H9 (cell line): ENCODE measurements around the gene KCNIP1. TPM values are rescaled to one million over a fixed set of nuclear protein-coding genes. Genes with fewer than 3 reads are reported as not detected.
A peak's percentile ranks its signal among the peaks of the same experiment; 100 is the strongest.

ENCODE experiments used
- DNase-seq: peaks from one replicate; pipeline ENCODE4 v3.0.0-alpha.2; 2017
- H2AFZ ChIP-seq: one replicate; pipeline ENCODE4 v1.6.1; 2013; ENCODE audit warnings: mild to moderate bottlenecking, low read length, control low read depth, moderate library complexity
- H2AK5ac ChIP-seq: 2 replicates; pipeline ENCODE4 v1.6.1; 2013; ENCODE audit warnings: low read length, control low read depth, mixed read lengths; ENCODE audit not compliant: insufficient read length
- H2BK120ac ChIP-seq: one replicate; pipeline ENCODE4 v1.6.1; 2013; ENCODE audit warnings: low read depth, mild to moderate bottlenecking, low read length, control low read depth, inconsistent platforms; ENCODE audit not compliant: poor library complexity, severe bottlenecking
- H2BK12ac ChIP-seq: 2 replicates; pipeline ENCODE4 v1.6.1; 2013; ENCODE audit warnings: low read length, control low read depth, mixed read lengths, low read depth; ENCODE audit not compliant: insufficient read length
- H2BK15ac ChIP-seq: 2 replicates; pipeline ENCODE4 v1.6.1; 2013; ENCODE audit warnings: low read depth, low read length, control low read depth
- H2BK20ac ChIP-seq: one replicate; pipeline ENCODE4 v1.6.1; 2013; ENCODE audit warnings: low read depth, mild to moderate bottlenecking, low read length, control low read depth, inconsistent platforms; ENCODE audit not compliant: poor library complexity, severe bottlenecking
- H2BK5ac ChIP-seq: 2 replicates; pipeline ENCODE4 v1.6.1; 2013; ENCODE audit warnings: low read length, control low read depth, mixed read lengths; ENCODE audit not compliant: insufficient read length
- H3K14ac ChIP-seq: 2 replicates; pipeline ENCODE4 v1.6.1; 2013; ENCODE audit warnings: low read length, control low read depth; ENCODE audit not compliant: insufficient read depth
- H3K18ac ChIP-seq: 2 replicates; pipeline ENCODE4 v1.6.1; 2013; ENCODE audit warnings: low read depth, mild to moderate bottlenecking, mixed read lengths, low read length, control low read depth; ENCODE audit not compliant: insufficient read length
- H3K23ac ChIP-seq: 2 replicates; pipeline ENCODE4 v1.6.1; 2013; ENCODE audit warnings: low read length, control low read depth, mixed read lengths, low read depth; ENCODE audit not compliant: insufficient read length
- H3K23me2 ChIP-seq: 2 replicates; pipeline ENCODE4 v1.6.1; 2013; ENCODE audit warnings: low read depth, mild to moderate bottlenecking, mixed read lengths, low read length, control low read depth; ENCODE audit not compliant: insufficient read length, poor library complexity, severe bottlenecking
- H3K27ac ChIP-seq: 2 replicates; pipeline ENCODE4 v1.5.1; 2013; ENCODE audit warnings: low read length, control low read depth, mixed read lengths, low read depth; ENCODE audit not compliant: insufficient read length
- H3K27me3 ChIP-seq: 2 replicates; pipeline ENCODE4 v1.6.1; 2013; ENCODE audit warnings: low read length, control low read depth, inconsistent platforms; ENCODE audit not compliant: insufficient read depth
- H3K4ac ChIP-seq: 2 replicates; pipeline ENCODE4 v1.6.1; 2013; ENCODE audit warnings: low read depth, mild to moderate bottlenecking, control low read depth, inconsistent platforms, low read length, moderate library complexity
- H3K4me1 ChIP-seq: 2 replicates; pipeline ENCODE4 v1.6.1; 2013; ENCODE audit warnings: low read length, control low read depth, inconsistent platforms; ENCODE audit not compliant: insufficient read depth
- H3K4me2 ChIP-seq: 2 replicates; pipeline ENCODE4 v1.6.1; 2013; ENCODE audit warnings: low read length, control low read depth, mixed read lengths; ENCODE audit not compliant: insufficient read length, insufficient read depth
- H3K56ac ChIP-seq: 2 replicates; pipeline ENCODE4 v1.6.1; 2013; ENCODE audit warnings: low read depth, mild to moderate bottlenecking, mixed read lengths, low read length, control low read depth; ENCODE audit not compliant: insufficient read length
- H3K79me1 ChIP-seq: 2 replicates; pipeline ENCODE4 v1.6.1; 2013; ENCODE audit warnings: low read depth, mild to moderate bottlenecking, moderate library complexity, low read length, control low read depth, inconsistent platforms; ENCODE audit not compliant: insufficient read depth, poor library complexity, severe bottlenecking
- H3K79me2 ChIP-seq: 2 replicates; pipeline ENCODE4 v1.6.1; 2013; ENCODE audit warnings: low read length, control low read depth, inconsistent platforms; ENCODE audit not compliant: insufficient read depth
- H3K9ac ChIP-seq: 2 replicates; pipeline ENCODE4 v1.6.1; 2013; ENCODE audit warnings: low read length, control low read depth, mixed read lengths; ENCODE audit not compliant: insufficient read length; ENCODE audit errors: extremely low read depth
- H3K9me3 ChIP-seq: one replicate; pipeline ENCODE4 v1.6.1; 2013; ENCODE audit warnings: low read depth, low read length, inconsistent platforms; ENCODE audit not compliant: control insufficient read depth
- H3T11ph ChIP-seq: one replicate; pipeline ENCODE4 v1.6.1; 2013; ENCODE audit warnings: mild to moderate bottlenecking, low read length, control low read depth, inconsistent platforms
- H4K20me1 ChIP-seq: one replicate; pipeline ENCODE4 v1.6.1; 2013; ENCODE audit not compliant: control insufficient read depth, insufficient read length, insufficient read depth
- H4K5ac ChIP-seq: 2 replicates; pipeline ENCODE4 v1.6.1; 2013; ENCODE audit warnings: low read depth, mild to moderate bottlenecking, mixed read lengths, low read length, control low read depth; ENCODE audit not compliant: insufficient read length
- H4K8ac ChIP-seq: replicated peaks from 2 replicates; pipeline ENCODE4 v1.6.1; 2013; ENCODE audit warnings: low read length, control low read depth, mixed read lengths, low read depth; ENCODE audit not compliant: insufficient read length
- H4K91ac ChIP-seq: 2 replicates; pipeline ENCODE4 v1.6.1; 2013; ENCODE audit warnings: low read depth, mild to moderate bottlenecking, moderate library complexity, mixed read lengths, low read length, control low read depth; ENCODE audit not compliant: insufficient read length
- H3K27ac Mint-ChIP-seq, 3 experiments: 2 replicates in 2 of 3; 3 replicates in 1 of 3; pipeline ENCODE4 v1.8.0; 2020 to 2021; ENCODE audit warnings: mixed read lengths in 3 of 3, mild to moderate bottlenecking in 1 of 3, moderate library complexity in 1 of 3
- H3K27me3 Mint-ChIP-seq: 2 replicates; pipeline ENCODE4 v1.8.0; 2021; ENCODE audit warnings: low read depth, mild to moderate bottlenecking, moderate library complexity, mixed read lengths
- H3K36me3 Mint-ChIP-seq, 3 experiments: 2 replicates in 2 of 3; 3 replicates in 1 of 3; pipeline ENCODE4 v1.8.0; 2020 to 2021; ENCODE audit warnings: low read depth in 3 of 3, mixed read lengths in 3 of 3; ENCODE audit not compliant: insufficient read depth in 1 of 3
- H3K4me1 Mint-ChIP-seq, 2 experiments: 2 replicates each; pipeline ENCODE4 v1.8.0; 2020; ENCODE audit warnings: mixed read lengths in 2 of 2
- H3K4me3 Mint-ChIP-seq, 2 experiments: 2 replicates in 1 of 2; 3 replicates in 1 of 2; pipeline ENCODE4 v1.8.0; 2020 to 2021; ENCODE audit warnings: mild to moderate bottlenecking in 2 of 2, mixed read lengths in 2 of 2, moderate library complexity in 1 of 2
- H3K9me3 Mint-ChIP-seq, 2 experiments: 2 replicates in 1 of 2; 3 replicates in 1 of 2; pipeline ENCODE4 v1.8.0; 2020; ENCODE audit warnings: mild to moderate bottlenecking in 2 of 2, mixed read lengths in 2 of 2, moderate library complexity in 1 of 2
- WGBS: extraction: QIAGEN DNeasy Blood & Tissue Kit; methylation state at CpG from one replicate; pipeline ENCODE4 v1.1.7; 2013; ENCODE audit warnings: missing lambda C conversion rate, low lambda C conversion rate, mixed read lengths; ENCODE audit not compliant: insufficient read length; ENCODE audit errors: extremely low coverage; 5-methylcytosine and 5-hydroxymethylcytosine counted together
- total RNA-seq: library from RNA; stranded (reverse); gene quantifications from 2 replicates; pipeline ENCODE4 v1.2.1, GENCODE V29; 2021
- TF ChIP-seq, protein P1 (sequence below): fragments of 200-600 bp; sonication (generic); conservative IDR thresholded peaks from 3 replicates; pipeline ENCODE4 v1.8.0; 2021; ENCODE audit warnings: antibody characterized with exemption, mild to moderate bottlenecking

Gene KCNIP1
- total RNA-seq, 1 experiment from 2014 or later = 0.63 TPM

DNA sequence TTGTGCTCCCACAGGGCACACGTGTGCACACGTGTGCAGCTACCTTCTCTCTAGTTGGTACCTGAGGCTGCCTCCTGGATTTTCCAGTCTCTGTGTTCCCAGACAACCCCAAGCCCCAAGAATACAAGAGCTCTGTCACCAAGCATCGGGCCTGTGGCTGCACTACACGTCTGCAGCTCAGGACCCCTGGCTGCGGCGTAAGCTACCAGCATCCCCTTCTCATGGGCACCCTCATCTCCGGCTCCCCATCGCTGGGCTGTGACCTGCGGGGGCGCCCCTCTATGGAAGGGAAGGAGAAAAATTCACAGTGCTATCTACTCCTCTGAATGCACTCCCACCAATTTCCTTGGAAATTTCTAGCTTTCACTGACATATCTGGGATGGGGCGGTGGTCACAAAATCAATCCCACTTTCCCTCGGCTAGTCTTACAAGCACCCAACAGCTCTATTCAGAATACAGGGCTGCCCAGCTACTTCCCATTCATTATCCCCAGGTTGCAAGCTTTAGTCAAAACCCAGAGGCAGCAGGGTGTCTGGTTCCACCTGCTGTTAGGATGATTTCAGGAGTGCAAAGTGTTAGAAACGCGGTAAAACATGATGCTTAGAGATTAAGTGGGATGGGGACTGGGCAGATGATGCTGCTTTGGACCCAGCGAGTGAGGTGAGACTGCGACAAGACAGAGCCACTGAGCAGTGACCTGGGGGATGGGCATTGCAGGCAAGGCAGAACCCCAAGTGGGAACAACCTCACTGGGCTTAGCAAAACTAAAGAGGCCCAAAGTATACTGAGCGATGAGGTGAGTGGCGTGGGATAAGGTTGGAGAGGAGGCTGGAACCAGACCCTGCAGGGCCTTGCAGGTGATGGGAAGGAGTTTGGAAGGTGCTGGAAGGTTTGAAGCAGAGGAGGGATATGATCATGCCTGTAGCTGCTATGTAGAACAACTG is 121.7 kb downstream of the KCNIP1 start:
- Histone ChIP-seq H3K4ac (no peak overlapping the region), H2BK12ac (no peak overlapping the region), H3K9ac (no peak overlapping the region), H3K27me3 (no peaks in the 10 kb centered on the region), H2BK20ac (no peak overlapping the region), H3K4me1 (no peaks in the 10 kb centered on the region), H2AK5ac (no peak overlapping the region), H3K56ac (no peak overlapping the region), H4K5ac (no peak overlapping the region), H3K79me2 (no peaks in the 10 kb centered on the region), H3K23ac (no peak overlapping the region), H3K23me2 (no peaks in the 10 kb centered on the region), H3K14ac (no peak overlapping the region), H3K4me2 (no peak overlapping the region), H3T11ph (no peak overlapping the region), H3K27ac (no peak overlapping the region), H2BK5ac (no peak overlapping the region), H2AFZ (no peak overlapping the region), H2BK120ac (no peak overlapping the region), H3K9me3 (no peaks in the 10 kb centered on the region), H4K8ac (no peak overlapping the region), H3K79me1 (no peaks in the 10 kb centered on the region), H3K18ac (no peak overlapping the region), H4K20me1 (no peaks in the 10 kb centered on the region), H2BK15ac (no peak overlapping the region), H4K91ac (no peak overlapping the region)
- H3K4me3 Mint-ChIP-seq = no peak overlapping the region; a peak in 1 of 5 replicates
- H3K36me3 Mint-ChIP-seq = no peaks in the 10 kb centered on the region
- TF ChIP-seq, protein P1, sequence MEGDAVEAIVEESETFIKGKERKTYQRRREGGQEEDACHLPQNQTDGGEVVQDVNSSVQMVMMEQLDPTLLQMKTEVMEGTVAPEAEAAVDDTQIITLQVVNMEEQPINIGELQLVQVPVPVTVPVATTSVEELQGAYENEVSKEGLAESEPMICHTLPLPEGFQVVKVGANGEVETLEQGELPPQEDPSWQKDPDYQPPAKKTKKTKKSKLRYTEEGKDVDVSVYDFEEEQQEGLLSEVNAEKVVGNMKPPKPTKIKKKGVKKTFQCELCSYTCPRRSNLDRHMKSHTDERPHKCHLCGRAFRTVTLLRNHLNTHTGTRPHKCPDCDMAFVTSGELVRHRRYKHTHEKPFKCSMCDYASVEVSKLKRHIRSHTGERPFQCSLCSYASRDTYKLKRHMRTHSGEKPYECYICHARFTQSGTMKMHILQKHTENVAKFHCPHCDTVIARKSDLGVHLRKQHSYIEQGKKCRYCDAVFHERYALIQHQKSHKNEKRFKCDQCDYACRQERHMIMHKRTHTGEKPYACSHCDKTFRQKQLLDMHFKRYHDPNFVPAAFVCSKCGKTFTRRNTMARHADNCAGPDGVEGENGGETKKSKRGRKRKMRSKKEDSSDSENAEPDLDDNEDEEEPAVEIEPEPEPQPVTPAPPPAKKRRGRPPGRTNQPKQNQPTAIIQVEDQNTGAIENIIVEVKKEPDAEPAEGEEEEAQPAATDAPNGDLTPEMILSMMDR = peak; percentile 40; the same call in 2 of the 3 replicates
- peaks cover 15% of the 10 kb centered on the region for H3K27me3 Mint-ChIP-seq
- WGBS = no CpG with 5 or more reads among the region's 18 CpGs
- H3K4me1 Mint-ChIP-seq = peaks cover 15 to 20% of the 10 kb centered on the region in 2 experiments
- no peaks in the 10 kb centered on the region for H3K9me3 Mint-ChIP-seq
- H3K27ac Mint-ChIP-seq = no peak overlapping the region; a peak in 2 of 7 replicates
- no peak for DNase-seq
